Measurements from ENCODE around the gene CNTLN. TPM values are rescaled to one million over a fixed set of nuclear protein-coding genes. Genes with fewer than 3 reads are reported as not detected.

CNTLN gene
- total and polyA plus RNA-seq, 2 donors (not counting 1 experiment from before 2014, with no cell fraction given) = 0.30 to 0.94 TPM

- Mint-ChIP-seq H3K27ac (no peak overlapping the region), H3K4me1 (no peaks in the 10 kb centered on the region), H3K4me3 (no peak overlapping the region), H3K27me3 (no peaks in the 10 kb centered on the region), H3K9me3 (ENCODE audit: insufficient read depth) (no peaks in the 10 kb centered on the region)
- Histone ChIP-seq H3K36me3 (replicated peaks in 1 of 2; ENCODE audit: control extremely low read depth in 1 of 2, control insufficient read depth in 1 of 2, extremely low read depth in 1 of 2, insufficient read depth in 2 of 2, low read length in 1 of 2) (no peaks in the 10 kb centered on the region), H4K20me1 (ENCODE audit: control insufficient read depth, insufficient read depth, low read length, poor library complexity, severe bottlenecking) (no peaks in the 10 kb centered on the region), H3K9me3 (ENCODE audit: control extremely low read depth in 1 of 3, control insufficient read depth in 2 of 3, insufficient read depth in 1 of 3, low read length in 2 of 3) (peaks cover 0 to 6% (median 0%) of the 10 kb centered on the region in 3 donors), H3K9ac (ENCODE audit: low read length) (no peak overlapping the region), H3K4me1 (ENCODE audit: control insufficient read depth in 2 of 2, insufficient read depth in 2 of 2, low read length in 2 of 2) (no peaks in the 10 kb centered on the region), H3K4me2 (replicated peaks; ENCODE audit: low read depth, low read length, poor library complexity, severe bottlenecking) (no peak overlapping the region), H3K79me2 (ENCODE audit: control insufficient read depth, insufficient read depth, low read length) (no peaks in the 10 kb centered on the region), H2AFZ (ENCODE audit: insufficient read depth, low read depth, low read length, poor library complexity, severe bottlenecking) (no peak overlapping the region), H3K27ac (ENCODE audit: low read length in 2 of 2) (no peak overlapping the region), H3K4me3 (ENCODE audit: control extremely low read depth in 1 of 5, extremely low read depth in 1 of 5, insufficient read depth in 1 of 5, low read depth in 2 of 5, low read length in 4 of 5) (no peak overlapping the region), H3K27me3 (replicated peaks in 1 of 4; ENCODE audit: control extremely low read depth in 1 of 4, control insufficient read depth in 3 of 4, insufficient read depth in 4 of 4, low read length in 3 of 4) (no peaks in the 10 kb centered on the region)
- intact Hi-C loops (cut with micrococcal nuclease) = no loop called here
- POLR2A ChIA-PET = no interaction called here
- ATAC-seq (ENCODE audit: low read depth) = no peak
- no peak for DNase-seq
- CTCF ChIA-PET = no interaction called here
- TF ChIP-seq CTCF (IDR thresholded peaks at IDR 0.05) (no peak), EZH2 (IDR thresholded peaks at IDR 0.05; ENCODE audit: borderline replicate concordance, insufficient read depth, low read depth, low read length, poor library complexity, severe bottlenecking) (no peak)
These were observed 84.4 kb downstream of the CNTLN start for GRCh38 chr9:17219261-17219660.

DNA sequence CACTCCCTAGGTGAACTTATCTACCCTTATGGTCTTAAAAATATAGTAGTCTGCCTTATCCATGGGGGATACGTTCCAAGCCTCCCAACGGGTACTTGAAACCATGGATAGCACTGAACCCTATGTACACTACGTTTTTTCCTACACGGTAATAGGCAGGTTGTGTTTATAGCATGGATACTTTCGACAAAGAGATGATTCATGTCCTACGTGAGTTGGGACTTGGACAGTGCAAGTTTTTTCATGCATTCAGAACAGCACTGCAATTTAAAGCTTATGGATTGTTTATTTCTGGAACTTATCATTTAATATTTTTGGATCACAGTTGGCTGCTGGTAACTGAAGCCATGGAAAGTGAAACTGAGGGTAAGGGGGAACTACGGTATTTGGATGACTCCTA, 88.1 kb downstream of the CNTLN start:
- H3K4me1 ChIP-seq (ENCODE audit: control insufficient read depth in 2 of 2, insufficient read depth in 2 of 2, low read length in 2 of 2) = no peaks in the 10 kb centered on the region
- no peaks in the 10 kb centered on the region for H3K79me2 ChIP-seq (ENCODE audit: control insufficient read depth, insufficient read depth, low read length)
- no peaks in the 10 kb centered on the region for H3K27me3 ChIP-seq (replicated peaks in 1 of 4; ENCODE audit: control extremely low read depth in 1 of 4, control insufficient read depth in 3 of 4, insufficient read depth in 4 of 4, low read length in 3 of 4)
- ChIA-PET POLR2A (no interaction called here), CTCF (no interaction called here)
- H3K9me3 Mint-ChIP-seq (ENCODE audit: insufficient read depth) = no peaks in the 10 kb centered on the region
- no peaks in the 10 kb centered on the region for H4K20me1 ChIP-seq (ENCODE audit: control insufficient read depth, insufficient read depth, low read length, poor library complexity, severe bottlenecking)
- no peak overlapping the region for H3K4me3 ChIP-seq (ENCODE audit: control extremely low read depth in 1 of 5, extremely low read depth in 1 of 5, insufficient read depth in 1 of 5, low read depth in 2 of 5, low read length in 4 of 5)
- no peak for TF ChIP-seq CTCF (IDR thresholded peaks at IDR 0.05)
- no peak for TF ChIP-seq EZH2 (IDR thresholded peaks at IDR 0.05; ENCODE audit: borderline replicate concordance, insufficient read depth, low read depth, low read length, poor library complexity, severe bottlenecking)
- H3K27ac ChIP-seq (ENCODE audit: low read length in 2 of 2) = no peak overlapping the region
- WGBS (ENCODE audit: insufficient coverage) = 97% methylated on average over 5 of the region's 7 CpGs
- H3K4me1 Mint-ChIP-seq = no peaks in the 10 kb centered on the region
- no peaks in the 10 kb centered on the region for H3K36me3 ChIP-seq (replicated peaks in 1 of 2; ENCODE audit: control extremely low read depth in 1 of 2, control insufficient read depth in 1 of 2, extremely low read depth in 1 of 2, insufficient read depth in 2 of 2, low read length in 1 of 2)
- H3K4me3 Mint-ChIP-seq = no peak overlapping the region
- H3K9ac ChIP-seq (ENCODE audit: low read length) = no peak overlapping the region
- ATAC-seq (ENCODE audit: low read depth) (no peak), DNase-seq (no peak)
- H3K9me3 ChIP-seq (ENCODE audit: control extremely low read depth in 1 of 3, control insufficient read depth in 2 of 3, insufficient read depth in 1 of 3, low read length in 2 of 3) = no peaks in the 10 kb centered on the region
- H3K27ac Mint-ChIP-seq = no peak overlapping the region
- no peak overlapping the region for H3K4me2 ChIP-seq (replicated peaks; ENCODE audit: low read depth, low read length, poor library complexity, severe bottlenecking)
- no peaks in the 10 kb centered on the region for H3K27me3 Mint-ChIP-seq
- H2AFZ ChIP-seq (ENCODE audit: insufficient read depth, low read depth, low read length, poor library complexity, severe bottlenecking) = no peak overlapping the region
- intact Hi-C loops (cut with micrococcal nuclease) = no loop called here
